Melanocyte of skin (primary cell): ENCODE results near the gene TAF11L13. TPM values are rescaled to one million over a fixed set of nuclear protein-coding genes. Genes with fewer than 3 reads are reported as not detected.

Source experiments
- small RNA-seq, 2 donors: library from RNA; depleted of rRNA; stranded (forward); fragments of <200 nt; gene quantifications; one replicate each; pipeline ENCODE3, GENCODE V24; 2012
- total RNA-seq, 2 donors: library from RNA; depleted of rRNA; stranded (reverse); fragments of >200 nt; gene quantifications; 2 replicates each; pipeline ENCODE4 v1.2.3, GENCODE V29; 2012

The TAF11L13 gene
- not detected for total RNA-seq

GRCh38 chr5:17631788-17632187 lies at the start of gene TAF11L13:
Gene TAF11L13, plus strand, starts transcription at chr5:17632088.

DNA sequence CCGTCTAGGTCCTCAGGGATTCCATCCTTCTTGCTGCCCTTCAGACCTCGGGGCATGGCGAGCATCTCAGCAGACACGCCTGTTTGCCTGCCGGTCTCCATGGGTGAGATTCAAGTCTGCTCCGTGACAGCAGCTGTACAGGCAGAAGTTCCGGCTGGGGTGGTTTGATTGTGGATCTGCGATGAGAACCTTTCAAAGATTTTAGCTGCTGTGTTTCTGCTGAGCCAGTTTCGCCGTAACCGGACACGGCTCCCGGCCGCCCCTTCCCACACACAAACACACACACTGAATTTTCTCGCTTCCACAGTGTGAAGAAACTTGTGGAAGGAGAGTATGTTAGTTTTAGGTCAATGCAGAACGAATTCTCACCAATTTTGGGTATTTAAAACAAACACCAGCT lies 46.2 kb upstream of the TAF11L13 start, which contains the start of gene TAF11L7:
Gene TAF11L7 (minus strand): TSS at position 101 of the 400 bp plus-strand sequence.

DNA sequence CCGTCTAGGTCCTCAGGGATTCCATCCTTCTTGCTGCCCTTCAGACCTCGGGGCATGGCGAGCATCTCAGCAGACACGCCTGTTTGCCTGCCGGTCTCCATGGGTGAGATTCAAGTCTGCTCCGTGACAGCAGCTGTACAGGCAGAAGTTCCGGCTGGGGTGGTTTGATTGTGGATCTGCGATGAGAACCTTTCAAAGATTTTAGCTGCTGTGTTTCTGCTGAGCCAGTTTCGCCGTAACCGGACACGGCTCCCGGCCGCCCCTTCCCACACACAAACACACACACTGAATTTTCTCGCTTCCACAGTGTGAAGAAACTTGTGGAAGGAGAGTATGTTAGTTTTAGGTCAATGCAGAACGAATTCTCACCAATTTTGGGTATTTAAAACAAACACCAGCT lies 41.0 kb upstream of the TAF11L13 start, which contains the start of gene TAF11L8:
Gene TAF11L8 (minus strand): TSS at position 101 of the 400 bp plus-strand sequence.

GRCh38 chr5:17594255-17594654 lies 37.6 kb upstream of the TAF11L13 start, which contains the start of gene TAF11L9:
Gene TAF11L9, minus strand, starts transcription at chr5:17594394.

DNA sequence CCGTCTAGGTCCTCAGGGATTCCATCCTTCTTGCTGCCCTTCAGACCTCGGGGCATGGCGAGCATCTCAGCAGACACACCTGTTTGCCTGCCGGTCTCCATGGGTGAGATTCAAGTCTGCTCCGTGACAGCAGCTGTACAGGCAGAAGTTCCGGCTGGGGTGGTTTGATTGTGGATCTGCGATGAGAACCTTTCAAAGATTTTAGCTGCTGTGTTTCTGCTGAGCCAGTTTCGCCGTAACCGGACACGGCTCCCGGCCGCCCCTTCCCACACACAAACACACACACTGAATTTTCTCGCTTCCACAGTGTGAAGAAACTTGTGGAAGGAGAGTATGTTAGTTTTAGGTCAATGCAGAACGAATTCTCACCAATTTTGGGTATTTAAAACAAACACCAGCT lies 34.2 kb upstream of the TAF11L13 start, which contains the start of gene TAF11L10:
Gene TAF11L10 (minus strand): TSS at position 101 of the 400 bp plus-strand sequence.

GRCh38 chr5:17603880-17604279 lies 28.0 kb upstream of the TAF11L13 start, which contains the start of gene TAF11L11:
Gene TAF11L11, plus strand, starts transcription at chr5:17604183.

DNA sequence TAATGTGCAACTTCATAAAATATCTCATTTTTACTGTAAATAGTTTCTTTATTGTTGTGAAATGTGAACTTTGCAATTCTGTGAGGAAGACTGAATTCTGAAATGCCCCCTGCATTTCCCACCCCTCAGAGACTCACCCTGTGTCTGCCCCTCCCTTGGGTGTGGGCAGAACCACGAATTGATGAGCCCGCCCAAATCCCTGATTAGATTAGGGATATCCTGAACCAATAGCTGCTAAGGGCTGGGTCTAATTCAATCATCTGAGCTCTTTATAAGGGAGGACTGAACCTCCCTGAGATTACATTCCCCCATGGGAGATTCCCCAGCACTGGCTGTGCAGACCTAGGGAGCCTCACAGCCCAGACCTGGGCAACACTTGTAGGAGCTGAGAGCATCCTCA lies 21.8 kb upstream of the TAF11L13 start, which contains the start of gene TAF11L12:
Gene TAF11L12 (plus strand): TSS at position 301 of the 400 bp plus-strand sequence.

GRCh38 chr5:17634160-17634559 lies 2.3 kb downstream of the TAF11L13 start, which contains the start of gene TAF11L14:
Gene TAF11L14, plus strand, starts transcription at chr5:17634460.

Small RNA genes lying within 50 kb of the gene (small RNA-seq; reads per million reads assigned to genes)
- gene AC233724.1 (0 reads per million in 2 donors), gene AC233724.12 (0 reads per million in 2 donors), gene AC233724.2 (0 reads per million in 2 donors), gene AC233724.3 (0 reads per million in 2 donors), gene AC233724.4 (0 reads per million in 2 donors), gene AC233724.6 (0 reads per million in 2 donors), gene AC233724.7 (0 reads per million in 2 donors)

Other genes starting within 250 kb of the TAF11L13 start
- gene TAF11L2, start 133.9 kb upstream of the TAF11L13 start, total RNA-seq, result not detected
- not detected for gene TAF11L3, start 113.7 kb upstream of the TAF11L13 start, total RNA-seq
- not detected for gene TAF11L4, start 110.3 kb upstream of the TAF11L13 start, total RNA-seq
- not detected for gene TAF11L5, start 106.9 kb upstream of the TAF11L13 start, total RNA-seq
- not detected for gene TAF11L6, start 103.4 kb upstream of the TAF11L13 start, total RNA-seq
- gene TAF11L7, start 46.3 kb upstream of the TAF11L13 start, total RNA-seq, result not detected
- not detected for gene TAF11L8, start 41.1 kb upstream of the TAF11L13 start, total RNA-seq
- not detected for gene TAF11L9, start 37.7 kb upstream of the TAF11L13 start, total RNA-seq
- not detected for gene TAF11L10, start 34.3 kb upstream of the TAF11L13 start, total RNA-seq
- not detected for gene TAF11L11, start 27.9 kb upstream of the TAF11L13 start, total RNA-seq
- gene TAF11L12, start 21.7 kb upstream of the TAF11L13 start, total RNA-seq, result not detected
- gene TAF11L14, start 2.4 kb downstream of the TAF11L13 start, total RNA-seq, result not detected